Memory B cell (primary cell): ENCODE measurements around the gene EXOC4.

Source experiments
- ATAC-seq: fragments of 150-1000 bp; cut with Tn5 transposase; 2 replicates; pipeline ENCODE4 v1.10.0; 2021; ENCODE audit warnings: low read depth, mild to moderate bottlenecking, moderate library complexity
- DNase-seq, 2 donors: peaks; one replicate each; pipeline ENCODE4 v3.0.0; 2022; ENCODE audit warnings: low spot score in 2 of 2
- H3K27ac Mint-ChIP-seq: one replicate; pipeline ENCODE4 v1.8.0; 2022; ENCODE audit warnings: mild to moderate bottlenecking, moderate library complexity, mixed read lengths
- H3K27me3 Mint-ChIP-seq: one replicate; pipeline ENCODE4 v1.8.0; 2022; ENCODE audit warnings: mixed read lengths
- H3K36me3 Mint-ChIP-seq: one replicate; pipeline ENCODE4 v1.8.0; 2022; ENCODE audit warnings: mild to moderate bottlenecking, mixed read lengths
- H3K4me1 Mint-ChIP-seq: one replicate; pipeline ENCODE4 v1.8.0; 2022; ENCODE audit warnings: mixed read lengths
- H3K4me3 Mint-ChIP-seq: one replicate; pipeline ENCODE4 v1.8.0; 2022; ENCODE audit warnings: mild to moderate bottlenecking, moderate library complexity, mixed read lengths
- H3K9me3 Mint-ChIP-seq: one replicate; pipeline ENCODE4 v1.8.0; 2022; ENCODE audit warnings: mixed read lengths

EXOC4 gene

DNA sequence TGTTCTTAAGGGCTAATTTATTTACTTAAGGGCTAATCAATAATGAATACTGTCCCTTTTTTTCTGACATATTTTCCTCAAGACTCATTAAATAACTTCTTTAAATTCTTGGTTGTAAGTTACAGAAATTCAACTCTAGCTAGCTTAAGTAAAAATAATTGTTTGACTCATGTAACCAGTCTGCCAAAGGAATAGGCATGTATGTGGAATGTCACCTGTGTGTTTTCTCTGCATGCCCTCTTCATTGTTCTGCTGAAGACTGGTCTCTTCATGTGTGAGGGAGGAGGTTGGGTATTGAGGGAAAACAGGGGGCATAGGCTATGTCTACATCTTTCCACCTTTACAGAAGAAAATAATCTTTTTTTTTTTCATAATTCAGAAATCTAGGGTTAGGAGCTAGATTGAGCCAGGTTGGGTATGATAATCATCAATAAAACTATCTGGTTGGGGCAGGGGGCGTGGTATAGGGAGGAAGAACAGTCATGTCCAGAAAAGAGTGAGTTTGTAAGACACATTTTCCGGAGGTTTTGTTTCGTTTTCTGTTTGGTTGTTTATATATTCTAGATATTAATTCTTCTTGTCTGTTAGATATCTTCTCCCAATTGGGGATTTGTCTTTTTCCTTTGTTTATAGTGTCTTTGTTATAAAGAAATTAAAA is 37.9 kb downstream of the EXOC4 start:
- Mint-ChIP-seq H3K9me3 (no peaks in the 10 kb centered on the region), H3K4me3 (no peak overlapping the region), H3K27ac (no peak overlapping the region), H3K36me3 (peaks cover 40% of the 10 kb centered on the region), H3K4me1 (peaks cover 10% of the 10 kb centered on the region), H3K27me3 (no peaks in the 10 kb centered on the region)
- no peak for ATAC-seq
- no peak for DNase-seq

GRCh38 chr7:133292631-133293030 is 39.8 kb downstream of the EXOC4 start:
- Mint-ChIP-seq H3K36me3 (peaks cover 37% of the 10 kb centered on the region), H3K27me3 (no peaks in the 10 kb centered on the region), H3K4me1 (peaks cover 4% of the 10 kb centered on the region), H3K9me3 (no peaks in the 10 kb centered on the region), H3K4me3 (no peak overlapping the region), H3K27ac (no peak overlapping the region)
- ATAC-seq (no peak), DNase-seq (no peak)

DNA sequence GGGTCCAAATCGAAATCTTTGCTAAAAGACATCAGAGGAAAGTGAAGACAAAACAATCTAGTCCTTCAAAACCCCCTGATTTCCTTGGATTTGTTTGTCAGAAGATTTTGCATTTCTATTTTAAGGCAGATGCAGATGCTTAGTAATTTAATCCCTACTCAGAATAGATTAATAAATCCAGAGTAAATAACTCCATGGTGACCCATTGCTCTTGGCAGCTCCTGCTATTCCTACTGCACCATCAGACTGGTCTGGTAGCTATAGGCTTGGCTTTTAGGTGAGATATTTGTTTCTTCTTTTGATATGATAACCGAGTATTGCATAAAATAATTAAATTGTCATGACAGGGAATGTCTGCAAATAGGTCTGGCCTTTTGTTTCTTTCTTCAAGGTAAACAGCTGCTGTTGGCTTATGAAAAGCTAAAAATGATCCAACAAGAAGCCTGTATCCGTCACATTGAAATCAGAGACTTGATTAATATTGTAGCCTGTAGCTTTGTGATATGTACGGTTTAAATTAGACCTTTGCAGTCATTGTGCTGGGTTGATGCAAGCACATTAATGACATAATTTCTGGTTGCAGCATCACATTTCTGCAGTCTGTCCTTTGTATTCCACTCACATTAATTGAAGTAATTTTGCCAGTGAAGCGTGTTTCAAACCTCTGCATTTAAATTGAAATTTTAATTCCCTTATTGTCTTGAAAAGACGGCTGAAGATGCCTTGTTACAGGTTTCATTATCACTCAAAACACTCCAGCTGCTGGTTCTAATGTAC is 40.7 kb downstream of the EXOC4 start:
- peaks cover 4% of the 10 kb centered on the region for H3K4me1 Mint-ChIP-seq
- no peak overlapping the region for H3K4me3 Mint-ChIP-seq
- ATAC-seq (no peak), DNase-seq (no peak)
- H3K27ac Mint-ChIP-seq: no peak overlapping the region
- no peaks in the 10 kb centered on the region for H3K27me3 Mint-ChIP-seq
- H3K9me3 Mint-ChIP-seq: no peaks in the 10 kb centered on the region
- H3K36me3 Mint-ChIP-seq: peaks cover 32% of the 10 kb centered on the region

DNA sequence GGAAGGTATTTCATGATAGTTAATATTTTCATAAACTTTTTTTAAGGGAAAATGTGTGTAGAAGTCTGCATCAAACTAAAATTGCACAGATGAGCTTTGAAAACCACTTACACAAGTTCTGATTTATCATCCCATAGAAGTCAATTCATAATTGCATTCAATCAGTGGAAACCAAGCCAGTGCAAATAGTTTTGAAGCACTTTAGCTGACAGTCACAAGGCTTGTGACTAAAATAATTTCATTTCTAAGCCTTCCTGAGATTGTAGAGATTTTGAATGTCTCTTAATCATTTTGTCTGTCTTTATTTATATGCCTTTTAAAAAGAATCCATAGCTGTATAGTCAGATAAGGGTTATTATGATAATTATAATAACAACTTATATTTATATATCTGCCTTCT is 41.4 kb downstream of the EXOC4 start:
- Mint-ChIP-seq H3K27ac (no peak overlapping the region), H3K27me3 (no peaks in the 10 kb centered on the region), H3K9me3 (no peaks in the 10 kb centered on the region), H3K4me3 (no peak overlapping the region), H3K36me3 (peaks cover 27% of the 10 kb centered on the region), H3K4me1 (peaks cover 4% of the 10 kb centered on the region)
- DNase-seq (no peak), ATAC-seq (no peak)

GRCh38 chr7:133295484-133295883 is 42.6 kb downstream of the EXOC4 start:
- Mint-ChIP-seq H3K4me1 (peaks cover 7% of the 10 kb centered on the region), H3K27me3 (no peaks in the 10 kb centered on the region), H3K36me3 (peaks cover 19% of the 10 kb centered on the region), H3K27ac (no peak overlapping the region), H3K4me3 (no peak overlapping the region), H3K9me3 (no peaks in the 10 kb centered on the region)
- DNase-seq (no peak), ATAC-seq (no peak)

DNA sequence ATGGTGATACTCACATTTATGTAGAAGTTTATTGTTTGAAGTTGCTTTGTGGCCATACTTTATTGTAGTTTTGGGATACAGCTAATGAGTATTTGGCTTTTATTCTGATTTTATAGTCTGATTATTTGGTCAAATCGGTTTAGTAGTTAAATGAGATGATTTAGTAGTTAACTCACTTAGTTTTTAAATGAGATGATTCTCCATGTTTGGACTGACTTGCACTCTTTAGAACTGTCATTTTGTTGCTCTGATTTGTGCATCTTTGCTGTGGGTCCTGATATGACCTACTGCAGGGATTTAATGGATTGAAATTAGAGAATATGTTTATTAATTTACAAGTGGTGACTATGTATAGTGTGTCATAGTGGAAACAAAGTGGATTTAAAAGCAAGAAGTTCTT is 44.2 kb downstream of the EXOC4 start:
- ATAC-seq (no peak), DNase-seq (no peak)
- no peak overlapping the region for H3K4me3 Mint-ChIP-seq
- peaks cover 11% of the 10 kb centered on the region for H3K4me1 Mint-ChIP-seq
- peaks cover 11% of the 10 kb centered on the region for H3K36me3 Mint-ChIP-seq
- no peak overlapping the region for H3K27ac Mint-ChIP-seq
- H3K9me3 Mint-ChIP-seq: no peaks in the 10 kb centered on the region
- H3K27me3 Mint-ChIP-seq: no peaks in the 10 kb centered on the region

- Mint-ChIP-seq H3K9me3 (no peaks in the 10 kb centered on the region), H3K36me3 (peaks cover 8% of the 10 kb centered on the region), H3K4me1 (peaks cover 9% of the 10 kb centered on the region), H3K27ac (no peak overlapping the region), H3K4me3 (no peak overlapping the region), H3K27me3 (no peaks in the 10 kb centered on the region)
- DNase-seq: no peak
- ATAC-seq: no peak
Measured at GRCh38 chr7:133298080-133298479, 45.2 kb downstream of the EXOC4 start.

DNA sequence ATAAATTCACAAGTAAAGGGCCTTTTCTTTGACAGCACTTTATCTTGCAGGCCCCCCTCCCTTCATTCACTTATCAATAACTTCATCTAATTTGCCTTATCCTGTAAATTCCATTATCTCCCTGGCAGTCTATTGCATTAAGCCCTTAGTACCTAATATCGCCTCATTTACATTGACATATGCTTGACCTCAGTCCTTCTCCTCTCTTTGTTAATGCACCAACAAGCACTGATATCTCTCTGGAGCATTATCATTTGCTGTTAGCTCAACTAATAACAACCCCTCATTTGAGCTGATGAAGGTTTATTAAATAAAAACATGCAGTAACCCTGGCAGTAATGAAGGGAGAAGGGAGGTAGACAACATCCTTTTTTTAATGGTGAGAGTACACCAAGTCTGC is 46.8 kb downstream of the EXOC4 start:
- Mint-ChIP-seq H3K9me3 (no peaks in the 10 kb centered on the region), H3K27ac (no peak overlapping the region), H3K4me3 (no peak overlapping the region), H3K36me3 (peaks cover 7% of the 10 kb centered on the region), H3K4me1 (peaks cover 9% of the 10 kb centered on the region), H3K27me3 (no peaks in the 10 kb centered on the region)
- ATAC-seq (no peak), DNase-seq (no peak)

- peaks cover 8% of the 10 kb centered on the region for H3K36me3 Mint-ChIP-seq
- peaks cover 9% of the 10 kb centered on the region for H3K4me1 Mint-ChIP-seq
- no peak overlapping the region for H3K27ac Mint-ChIP-seq
- no peak overlapping the region for H3K4me3 Mint-ChIP-seq
- no peak for DNase-seq
- H3K27me3 Mint-ChIP-seq: no peaks in the 10 kb centered on the region
- H3K9me3 Mint-ChIP-seq: no peaks in the 10 kb centered on the region
- ATAC-seq: no peak
Measured at GRCh38 chr7:133300088-133300487, 47.2 kb downstream of the EXOC4 start.

GRCh38 chr7:133300811-133301210 is 47.9 kb downstream of the EXOC4 start:
- Mint-ChIP-seq H3K27me3 (no peaks in the 10 kb centered on the region), H3K36me3 (peaks cover 12% of the 10 kb centered on the region), H3K4me1 (peaks cover 9% of the 10 kb centered on the region), H3K27ac (no peak overlapping the region), H3K9me3 (no peaks in the 10 kb centered on the region), H3K4me3 (no peak overlapping the region)
- DNase-seq (no peak), ATAC-seq (no peak)

GRCh38 chr7:133301444-133301843 is 48.6 kb downstream of the EXOC4 start:
- DNase-seq (no peak), ATAC-seq (no peak)
- Mint-ChIP-seq H3K36me3 (peaks cover 15% of the 10 kb centered on the region), H3K4me3 (no peak overlapping the region), H3K9me3 (no peaks in the 10 kb centered on the region), H3K27me3 (no peaks in the 10 kb centered on the region), H3K4me1 (peaks cover 6% of the 10 kb centered on the region), H3K27ac (no peak overlapping the region)

GRCh38 chr7:133303372-133303771 is 50.5 kb downstream of the EXOC4 start:
- H3K4me1 Mint-ChIP-seq: peaks cover 6% of the 10 kb centered on the region
- H3K27ac Mint-ChIP-seq: no peak overlapping the region
- no peak overlapping the region for H3K4me3 Mint-ChIP-seq
- DNase-seq (no peak), ATAC-seq (no peak)
- peaks cover 33% of the 10 kb centered on the region for H3K36me3 Mint-ChIP-seq
- H3K9me3 Mint-ChIP-seq: no peaks in the 10 kb centered on the region
- no peaks in the 10 kb centered on the region for H3K27me3 Mint-ChIP-seq

DNA sequence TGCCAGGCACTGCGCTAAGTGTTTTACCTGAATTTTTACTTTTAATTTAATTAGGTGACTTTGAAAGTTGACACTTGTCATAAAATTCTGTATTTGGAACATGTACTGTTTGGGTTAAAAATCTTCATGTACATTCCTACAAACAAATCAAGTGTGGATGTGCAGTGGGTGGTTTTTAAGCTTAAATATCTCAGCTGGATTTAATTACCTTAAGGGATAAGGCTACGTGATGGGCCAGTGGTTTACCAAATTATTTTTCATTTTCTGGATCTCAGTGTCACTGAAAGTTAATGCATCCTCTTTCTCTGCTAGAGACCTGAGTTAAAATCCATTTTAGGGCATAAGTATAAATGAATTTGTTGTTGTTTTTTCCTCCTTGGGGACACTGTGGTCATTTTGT is 51.1 kb downstream of the EXOC4 start:
- Mint-ChIP-seq H3K9me3 (no peaks in the 10 kb centered on the region), H3K36me3 (peaks cover 37% of the 10 kb centered on the region), H3K27ac (no peak overlapping the region), H3K27me3 (no peaks in the 10 kb centered on the region), H3K4me1 (peaks cover 6% of the 10 kb centered on the region), H3K4me3 (no peak overlapping the region)
- ATAC-seq (no peak), DNase-seq (no peak)

- H3K4me3 Mint-ChIP-seq: no peak overlapping the region
- no peak for DNase-seq
- no peaks in the 10 kb centered on the region for H3K4me1 Mint-ChIP-seq
- no peak for ATAC-seq
- H3K27me3 Mint-ChIP-seq: no peaks in the 10 kb centered on the region
- no peaks in the 10 kb centered on the region for H3K9me3 Mint-ChIP-seq
- H3K27ac Mint-ChIP-seq: no peak overlapping the region
- H3K36me3 Mint-ChIP-seq: peaks cover 55% of the 10 kb centered on the region
Measured at GRCh38 chr7:133309333-133309732, 56.5 kb downstream of the EXOC4 start.
